NCI-H748 (cell line): ENCODE measurements around the gene TP53BP2.

ENCODE experiments used
- DNase-seq: peaks from one replicate; lab custom pipeline; 2025; ENCODE audit not compliant: unreplicated experiment; lab: John Stamatoyannopoulos, UW

TP53BP2 gene

GRCh38 chr1:223765719-223766340 lies 79.9 kb downstream of the TP53BP2 start:
- peak; percentile 94 for DNase-seq

DNA sequence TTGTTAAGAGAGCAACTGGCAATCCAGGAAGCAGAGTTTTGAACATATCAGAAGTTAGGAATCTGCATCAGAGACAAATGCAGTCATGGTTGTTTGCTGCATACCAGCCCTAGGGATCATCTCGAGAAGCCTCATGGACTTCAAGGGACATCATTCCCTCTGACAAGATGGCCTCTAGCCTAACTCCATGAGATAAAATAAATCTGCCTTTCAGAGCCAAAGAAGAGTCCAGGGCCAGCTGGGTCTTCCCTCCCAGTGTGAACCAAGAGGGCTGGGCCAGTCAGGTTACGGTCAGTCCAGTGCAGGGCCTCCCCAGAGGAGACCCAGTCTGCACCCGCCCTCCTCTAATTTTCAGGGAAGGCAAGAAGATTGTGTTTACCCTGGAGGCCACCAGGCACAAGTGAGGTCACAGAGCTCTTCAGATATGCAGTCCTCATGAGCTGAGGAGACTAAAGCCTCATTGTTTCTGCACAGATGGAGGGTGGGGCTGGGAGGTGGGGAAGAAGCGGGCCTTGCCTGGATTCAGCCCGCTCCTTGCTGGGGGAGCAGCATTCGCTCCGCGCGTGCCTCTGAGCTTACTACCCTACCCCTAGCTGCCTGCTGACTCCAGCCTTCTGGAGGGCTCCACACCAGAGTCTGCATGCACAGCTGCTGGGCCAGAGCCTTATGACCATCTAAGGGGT lies 80.6 kb downstream of the TP53BP2 start:
- DNase-seq, result peak; percentile 94

- DNase-seq, result no peak
These were observed 81.9 kb downstream of the TP53BP2 start for GRCh38 chr1:223763881-223764280.

DNA sequence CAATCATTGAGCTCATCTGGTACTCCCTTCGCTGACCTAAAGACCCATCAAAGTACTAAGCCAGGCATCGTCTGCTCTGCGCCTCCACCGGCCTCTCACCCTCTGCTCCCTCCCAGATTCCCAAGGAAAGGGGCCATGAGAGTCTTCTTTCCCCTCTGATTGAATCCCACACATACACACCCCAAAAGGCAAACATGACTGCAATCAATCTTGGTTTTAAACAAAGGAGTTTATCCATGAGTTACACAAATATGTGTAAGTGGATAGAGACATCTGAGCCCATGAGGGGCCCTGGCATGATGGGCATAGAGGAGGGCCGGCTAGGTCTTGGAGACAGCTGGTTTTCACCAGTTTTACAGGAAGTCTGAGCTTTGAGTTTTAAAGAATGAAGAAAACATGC lies 82.5 kb downstream of the TP53BP2 start:
- peak; percentile 2 for DNase-seq

GRCh38 chr1:223761411-223761810 lies 84.3 kb downstream of the TP53BP2 start:
- no peak for DNase-seq

- DNase-seq, result no peak
These were observed 84.9 kb downstream of the TP53BP2 start for GRCh38 chr1:223760833-223761232.

- no peak for DNase-seq
These were observed 86.5 kb downstream of the TP53BP2 start for GRCh38 chr1:223759273-223759672.

DNA sequence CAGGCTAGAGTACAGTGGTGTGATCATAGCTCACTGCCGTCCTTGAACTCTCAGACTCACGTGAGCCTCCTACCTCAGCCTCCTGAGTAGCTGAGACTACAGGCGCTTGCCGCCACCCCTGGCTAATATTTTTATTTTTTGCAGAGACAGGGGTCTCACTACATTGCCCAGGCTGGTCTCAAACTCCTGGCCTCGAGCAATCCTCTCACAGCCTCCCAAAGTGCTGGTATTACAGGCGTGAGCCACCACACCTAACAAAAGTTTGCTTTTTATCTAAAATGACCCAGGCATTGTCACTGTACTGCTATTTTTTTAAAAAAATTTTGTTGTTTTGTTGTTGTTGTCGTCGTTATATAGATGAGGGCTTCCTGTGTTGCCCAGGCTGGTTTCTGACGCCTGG lies 87.0 kb downstream of the TP53BP2 start:
- no peak for DNase-seq

- no peak for DNase-seq
These were observed 88.7 kb downstream of the TP53BP2 start for GRCh38 chr1:223756806-223757700.

DNA sequence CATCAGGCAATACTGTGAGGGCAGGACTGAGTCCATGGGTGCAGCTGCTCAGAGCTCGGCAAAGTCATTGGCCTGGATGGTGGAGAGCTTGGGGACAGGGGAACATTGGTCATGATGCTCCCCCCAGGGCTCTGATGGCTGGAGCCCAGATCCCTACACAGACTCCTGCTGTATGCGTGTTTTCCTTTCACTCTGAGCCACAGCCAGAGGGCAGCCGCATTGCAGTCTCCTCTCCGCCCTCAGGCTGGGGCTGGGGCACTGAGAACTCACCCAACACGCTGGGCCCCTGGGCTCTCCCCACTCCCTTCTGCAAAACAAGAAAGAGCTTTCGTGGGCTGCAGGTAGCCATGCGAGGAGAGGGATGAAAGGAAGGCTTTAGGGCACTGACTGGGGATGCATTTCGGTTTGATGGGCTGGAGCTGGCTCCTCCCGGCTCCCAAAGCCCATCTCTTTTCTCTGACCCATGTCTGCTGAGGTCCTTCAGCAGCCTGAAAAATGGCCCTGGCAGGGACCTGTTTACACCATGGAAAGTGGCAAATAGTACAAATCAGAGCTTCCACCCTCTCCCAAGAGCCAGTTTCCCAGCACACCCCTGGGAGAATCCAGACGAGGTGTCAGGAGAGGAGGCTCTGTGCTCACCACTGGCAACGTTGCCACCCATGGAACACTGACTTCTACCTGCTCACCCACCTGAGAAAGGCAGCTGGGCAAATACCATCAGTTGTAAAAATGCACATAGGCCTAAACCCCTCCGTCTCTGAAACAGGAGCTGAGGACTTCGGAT lies 89.6 kb downstream of the TP53BP2 start:
- DNase-seq, result no peak

DNA sequence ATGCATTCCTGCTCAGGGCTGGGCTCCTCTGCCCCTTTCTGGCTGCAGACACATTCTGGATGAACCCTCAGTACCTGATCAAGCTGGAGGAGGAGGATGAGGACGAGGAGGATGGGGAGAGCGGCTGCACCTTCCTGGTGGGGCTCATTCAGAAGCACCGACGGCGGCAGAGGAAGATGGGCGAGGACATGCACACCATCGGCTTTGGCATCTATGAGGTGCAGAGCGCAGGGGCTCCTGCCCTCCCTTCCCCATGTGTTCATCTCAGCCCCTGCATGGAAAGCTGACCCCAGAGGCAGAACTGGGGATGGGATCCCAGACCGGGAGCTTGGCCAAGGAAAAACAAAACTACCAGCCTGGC lies 90.3 kb downstream of the TP53BP2 start:
- DNase-seq, result no peak

DNA sequence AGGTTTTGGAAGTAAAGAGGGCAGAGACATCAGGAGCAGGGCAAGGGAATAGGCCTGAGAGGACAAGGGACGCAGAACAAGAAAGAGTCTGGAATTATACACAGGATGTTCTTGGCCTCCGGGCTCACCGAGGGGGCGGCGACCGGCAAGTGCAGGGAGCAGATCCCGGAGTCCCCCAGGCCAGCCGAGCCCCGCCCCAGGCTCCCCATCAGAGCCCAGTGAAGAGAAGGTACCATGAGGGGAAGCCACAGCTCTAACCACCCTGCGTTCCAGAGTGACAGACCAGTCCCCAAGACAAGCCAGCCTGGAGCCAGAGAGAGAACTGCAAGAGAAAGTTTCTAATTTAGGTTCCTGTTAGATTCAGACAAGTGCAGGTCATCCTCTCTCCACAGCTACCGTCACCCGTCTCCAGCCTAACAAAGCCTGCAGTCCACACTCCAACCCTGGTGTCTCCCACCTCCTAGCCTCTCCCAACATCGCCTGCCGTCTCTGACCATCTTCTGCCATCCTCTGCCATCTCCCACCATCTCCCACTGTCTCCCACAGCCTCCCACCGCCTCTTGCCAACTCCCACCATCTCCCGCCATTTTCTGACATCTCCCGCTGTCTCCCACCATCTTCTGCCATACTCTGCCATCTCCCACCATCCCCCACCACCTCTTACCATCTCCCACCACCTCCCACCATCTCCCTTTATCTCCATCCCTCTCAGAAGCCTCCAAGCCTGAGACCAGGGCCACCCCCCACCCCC lies 90.9 kb downstream of the TP53BP2 start:
- DNase-seq, result no peak

- no peak for DNase-seq
These were observed 92.8 kb downstream of the TP53BP2 start for GRCh38 chr1:223752721-223753515.

- DNase-seq, result no peak
These were observed 94.1 kb downstream of the TP53BP2 start for GRCh38 chr1:223751696-223752095.

GRCh38 chr1:223750730-223751570 lies 94.8 kb downstream of the TP53BP2 start:
- DNase-seq, result no peak

DNA sequence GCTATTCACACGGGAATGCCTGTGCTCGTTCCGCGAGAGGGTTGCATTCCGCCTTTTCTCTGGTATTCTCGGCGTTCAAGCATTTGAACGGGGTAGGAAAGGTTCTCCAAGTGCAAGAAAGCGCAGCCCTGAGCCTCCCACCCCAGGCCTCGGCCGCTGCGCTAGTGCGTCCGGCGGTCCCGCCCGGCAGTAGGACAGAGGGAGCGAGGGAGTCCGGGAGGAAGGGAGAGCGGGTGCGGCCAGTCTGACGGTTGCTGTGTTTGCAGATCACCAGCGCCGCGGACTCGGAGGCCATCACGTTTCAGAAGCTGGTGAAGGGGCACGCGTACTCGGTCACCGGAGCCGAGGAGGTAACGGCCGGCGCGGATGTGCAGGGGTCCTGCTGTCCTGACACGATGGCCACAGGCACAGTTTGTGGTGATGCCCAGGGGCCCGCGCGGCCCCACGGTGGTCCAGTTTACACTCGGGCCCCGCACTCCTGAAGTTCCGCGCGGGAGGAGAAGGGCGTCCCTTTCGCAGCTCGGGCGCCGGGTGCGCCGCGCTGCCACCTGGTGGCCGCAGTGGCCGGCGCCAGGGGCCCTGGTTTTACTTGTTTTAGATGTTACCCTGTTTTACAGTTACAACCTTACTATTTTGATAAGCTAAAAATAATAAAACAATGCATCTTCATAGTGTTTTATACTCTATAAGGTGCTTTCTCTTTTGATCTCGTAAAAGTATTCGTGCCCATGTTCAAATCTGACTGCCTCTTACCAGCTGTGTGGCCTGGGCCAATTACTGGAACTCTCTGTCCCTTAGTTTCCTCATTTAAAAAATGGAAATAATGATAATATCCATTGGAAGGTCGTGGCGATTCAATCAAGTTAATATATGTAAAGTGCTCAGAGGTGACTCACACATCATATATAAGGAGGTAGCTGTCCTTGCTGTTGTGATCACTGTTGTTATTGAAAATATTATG lies 96.7 kb downstream of the TP53BP2 start:
- DNase-seq, result peak; percentile 54

DNA sequence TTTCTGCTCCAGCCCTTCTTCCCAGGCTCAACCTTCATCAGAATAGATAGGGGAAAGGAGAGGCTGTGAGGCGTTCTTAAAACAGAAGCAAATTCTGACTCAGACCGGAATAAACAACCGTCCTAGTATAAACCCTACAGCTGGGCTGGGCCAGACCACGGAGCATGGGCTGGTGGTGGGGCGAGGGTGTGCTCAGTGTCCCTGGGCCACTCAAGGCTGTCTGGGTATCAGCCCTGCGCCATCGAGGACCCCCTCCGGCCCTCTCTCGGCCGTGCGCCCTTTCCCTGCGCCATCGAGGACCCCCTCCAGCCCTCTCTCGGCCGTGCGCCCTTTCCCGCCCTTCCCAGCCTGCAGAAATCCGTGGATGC lies 97.4 kb downstream of the TP53BP2 start:
- DNase-seq, result no peak

GRCh38 chr1:223747838-223748335 lies 97.9 kb downstream of the TP53BP2 start:
- DNase-seq, result no peak
